Measurements from ENCODE around the gene MYEOV.

Gene MYEOV

GRCh38 chr11:69296890-69297786, 3.2 kb downstream of the MYEOV start:
- peak; percentile 95 to 96 for DNase-seq
- no peaks in the 10 kb centered on the region for H3K36me3 ChIP-seq
- peak overlapping the region; percentile 24 to 28 for H3K4me3 ChIP-seq
- no peaks in the 10 kb centered on the region for H3K27me3 ChIP-seq
- peak overlapping the region; percentile 34 to 63 for H3K27ac ChIP-seq
- H3K4me1 ChIP-seq, result peaks cover 10 to 55% (median 46%) of the 10 kb centered on the region in 4 donors
- intact Hi-C loops (cut with DNase I; ENCODE audit: low total_unique reads), result loop anchor here (5.0 to 10.0 kb wide), 2 partner anchors 182 to 345 kb away; partner anchors contain the start of gene CCND1
- no peak for TF ChIP-seq CTCF (IDR thresholded peaks at IDR 0.05)
- no peaks in the 10 kb centered on the region for H3K9me3 ChIP-seq

GRCh38 chr11:69297787-69298266, 3.9 kb downstream of the MYEOV start:
- Histone ChIP-seq H3K27me3 (no peaks in the 10 kb centered on the region), H3K27ac (peak overlapping the region; percentile 57 to 63), H3K4me3 (peak overlapping the region in 1 of 2 donors; percentile 28), H3K9me3 (no peaks in the 10 kb centered on the region), H3K36me3 (no peaks in the 10 kb centered on the region), H3K4me1 (peaks cover 10 to 60% (median 49%) of the 10 kb centered on the region in 4 donors)
- no peak for TF ChIP-seq CTCF (IDR thresholded peaks at IDR 0.05)
- DNase-seq, result no peak
- intact Hi-C loops (cut with DNase I; ENCODE audit: low total_unique reads), result loop anchor here (5.0 to 10.0 kb wide), 2 partner anchors 183 to 344 kb away; partner anchors contain the start of gene CCND1

- intact Hi-C loops (cut with DNase I; ENCODE audit: low total_unique reads), result loop anchor here (5.0 to 10.0 kb wide), 2 partner anchors 184 to 344 kb away; partner anchors contain the start of gene CCND1
- Histone ChIP-seq H3K27ac (peak overlapping the region; percentile 57 to 63), H3K36me3 (no peaks in the 10 kb centered on the region), H3K27me3 (no peaks in the 10 kb centered on the region), H3K4me1 (peaks cover 10 to 60% (median 49%) of the 10 kb centered on the region in 4 donors), H3K4me3 (peak overlapping the region; percentile 5 to 6), H3K9me3 (no peaks in the 10 kb centered on the region)
- TF ChIP-seq CTCF (IDR thresholded peaks at IDR 0.05), result no peak
- peak; percentile 87 to 88 for DNase-seq
Measured at GRCh38 chr11:69298267-69299022, 4.5 kb downstream of the MYEOV start.

GRCh38 chr11:69299023-69299461, 5.1 kb downstream of the MYEOV start:
- TF ChIP-seq CTCF (IDR thresholded peaks at IDR 0.05), result no peak
- Histone ChIP-seq H3K27me3 (no peaks in the 10 kb centered on the region), H3K36me3 (no peaks in the 10 kb centered on the region), H3K4me1 (peaks cover 10 to 60% (median 49%) of the 10 kb centered on the region in 4 donors), H3K27ac (peak overlapping the region; percentile 57 to 63), H3K9me3 (no peaks in the 10 kb centered on the region), H3K4me3 (no peak overlapping the region)
- intact Hi-C loops (cut with DNase I; ENCODE audit: low total_unique reads), result loop anchor here (5.0 to 10.0 kb wide), 2 partner anchors 184 to 343 kb away; partner anchors contain the start of gene CCND1
- DNase-seq, result no peak

GRCh38 chr11:69299572-69299971, 5.6 kb downstream of the MYEOV start:
- no peak overlapping the region for H3K27ac ChIP-seq
- H3K27me3 ChIP-seq, result no peaks in the 10 kb centered on the region
- peaks cover 10 to 60% (median 49%) of the 10 kb centered on the region in 4 donors for H3K4me1 ChIP-seq
- intact Hi-C loops (cut with DNase I; ENCODE audit: low total_unique reads), result loop anchor here (5.0 to 10.0 kb wide), 2 partner anchors 185 to 343 kb away; partner anchors contain the start of gene CCND1
- H3K36me3 ChIP-seq, result no peaks in the 10 kb centered on the region
- no peaks in the 10 kb centered on the region for H3K9me3 ChIP-seq
- no peak for TF ChIP-seq CTCF (IDR thresholded peaks at IDR 0.05)
- DNase-seq, result no peak
- no peak overlapping the region for H3K4me3 ChIP-seq
